Muscle layer of colon (tissue), 2 donors: ENCODE data around the gene NAA16.

Experiments used
- H3K27ac ChIP-seq: one replicate; pipeline ENCODE4 v1.7.0; 2013; ENCODE audit warnings: low read depth, mild to moderate bottlenecking, low read length, moderate library complexity
- H3K27me3 ChIP-seq, 2 donors: one replicate each; pipeline ENCODE4 v1.7.0; 2013; ENCODE audit warnings: low read length in 2 of 2, mild to moderate bottlenecking in 2 of 2; ENCODE audit not compliant: insufficient read depth in 2 of 2, control insufficient read depth in 1 of 2
- H3K36me3 ChIP-seq: one replicate; pipeline ENCODE4 v1.7.0; 2013; ENCODE audit warnings: mild to moderate bottlenecking, low read length; ENCODE audit not compliant: insufficient read depth
- H3K4me1 ChIP-seq: one replicate; pipeline ENCODE4 v1.7.0; 2013; ENCODE audit warnings: mild to moderate bottlenecking, low read length; ENCODE audit not compliant: insufficient read depth
- H3K4me3 ChIP-seq, 2 donors: one replicate each; pipeline ENCODE4 v1.7.0; 2013; ENCODE audit warnings: low read length in 2 of 2, low read depth in 1 of 2, mild to moderate bottlenecking in 1 of 2, moderate library complexity in 1 of 2
- H3K9ac ChIP-seq: one replicate; pipeline ENCODE4 v1.7.0; 2013; ENCODE audit warnings: low read length
- H3K9me3 ChIP-seq: one replicate; pipeline ENCODE4 v1.7.0; 2013; ENCODE audit warnings: mild to moderate bottlenecking, low read length
- donor health status: abdominal sarcoma.
- donor health status: Adenocarcinoma of cecum.

NAA16 gene

DNA sequence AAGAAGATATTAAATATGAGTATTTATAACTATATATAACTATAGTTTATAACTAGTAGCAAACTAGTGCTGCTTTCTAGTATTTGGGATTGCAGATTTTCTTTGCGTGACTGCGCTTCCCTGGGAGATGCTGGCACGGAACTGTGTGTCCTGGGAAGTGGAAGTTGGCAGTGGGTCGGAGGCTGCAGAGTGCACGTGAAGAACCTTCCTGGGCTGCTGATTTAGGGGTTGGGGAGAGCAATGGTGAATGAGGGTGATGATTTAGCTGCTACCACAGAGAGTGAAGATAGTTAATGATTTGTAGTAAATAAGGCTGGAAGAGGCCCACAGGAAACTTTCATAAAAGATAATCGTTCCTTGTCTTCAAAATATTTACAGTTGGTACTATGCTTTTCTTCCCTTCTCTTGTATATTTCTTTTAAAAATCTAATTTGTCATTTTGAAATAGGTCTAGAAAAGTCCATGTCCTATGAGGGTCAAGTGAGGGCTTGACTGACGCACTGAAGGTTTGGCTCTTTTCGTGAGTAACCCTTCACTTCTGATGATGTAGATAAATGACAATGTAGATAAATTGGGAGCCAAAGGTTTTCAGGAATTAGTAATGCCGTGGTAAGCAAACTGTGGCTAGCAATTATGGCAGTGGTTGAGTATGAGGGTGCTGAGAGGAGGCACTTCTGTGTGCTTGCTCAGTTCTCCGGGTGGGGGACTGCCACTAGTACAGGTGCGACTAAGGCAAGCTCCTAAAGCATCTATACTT, 3.0 kb upstream of the NAA16 start:
- H3K4me3 ChIP-seq: no peak overlapping the region
- H3K9ac ChIP-seq: no peak overlapping the region
- H3K4me1 ChIP-seq: peaks cover 2% of the 10 kb centered on the region
- no peak overlapping the region for H3K27ac ChIP-seq
- no peaks in the 10 kb centered on the region for H3K36me3 ChIP-seq
- no peaks in the 10 kb centered on the region for H3K27me3 ChIP-seq
- H3K9me3 ChIP-seq: no peaks in the 10 kb centered on the region

DNA sequence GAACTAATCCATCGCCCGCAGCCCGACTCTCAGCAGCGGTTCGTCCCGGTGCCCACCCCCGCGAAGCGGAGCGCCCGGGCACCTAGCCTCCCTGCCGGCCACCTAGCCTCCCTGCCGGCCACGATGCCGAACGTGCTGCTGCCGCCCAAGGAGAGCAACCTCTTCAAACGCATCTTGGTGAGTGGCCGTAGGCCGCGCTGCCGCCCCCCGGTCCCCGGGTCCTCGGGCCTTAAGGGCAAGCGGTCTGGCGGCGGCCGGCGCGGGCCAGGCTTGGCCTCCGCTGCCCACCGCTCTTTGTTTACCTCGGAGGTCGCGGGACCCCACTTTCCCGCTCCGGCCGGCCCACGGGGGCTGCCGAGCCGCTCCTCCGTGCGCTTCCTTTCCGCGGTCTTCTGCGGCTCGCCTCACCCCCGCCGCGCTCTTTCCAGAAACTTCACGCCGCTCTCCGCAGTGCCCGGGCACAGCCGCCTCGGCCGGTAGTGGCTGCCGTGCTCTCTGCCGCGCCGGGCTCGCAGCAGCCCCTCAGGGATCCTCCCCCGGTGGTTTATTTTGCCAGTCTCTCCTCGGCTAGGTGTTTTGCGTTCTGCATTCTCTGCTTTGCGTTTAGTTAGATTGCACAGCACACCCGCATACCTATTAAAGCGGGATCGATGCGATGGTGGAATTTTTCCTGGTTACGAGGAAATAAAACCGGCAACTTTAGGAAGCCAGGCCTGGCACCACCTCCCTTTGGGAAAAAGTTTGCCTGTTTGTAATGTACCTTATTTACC, 524 bp downstream of the NAA16 start:
- Histone ChIP-seq H3K27ac (peak overlapping the region; percentile 91), H3K4me3 (peak overlapping the region; percentile 78 to 93), H3K36me3 (no peaks in the 10 kb centered on the region), H3K27me3 (no peaks in the 10 kb centered on the region), H3K9ac (peak overlapping the region; percentile 75), H3K4me1 (peaks cover 23% of the 10 kb centered on the region), H3K9me3 (no peaks in the 10 kb centered on the region)

- H3K27ac ChIP-seq: peak overlapping the region; percentile 91
- H3K4me3 ChIP-seq: peak overlapping the region; percentile 78 to 93
- H3K9me3 ChIP-seq: no peaks in the 10 kb centered on the region
- no peaks in the 10 kb centered on the region for H3K27me3 ChIP-seq
- peak overlapping the region; percentile 75 for H3K9ac ChIP-seq
- H3K4me1 ChIP-seq: peaks cover 23% of the 10 kb centered on the region
- H3K36me3 ChIP-seq: no peaks in the 10 kb centered on the region
Measured at GRCh38 chr13:41312176-41312500, 1.1 kb downstream of the NAA16 start.

GRCh38 chr13:41313117-41313516, 2.0 kb downstream of the NAA16 start:
- Histone ChIP-seq H3K9me3 (no peaks in the 10 kb centered on the region), H3K27ac (no peak overlapping the region), H3K9ac (no peak overlapping the region), H3K4me1 (peaks cover 23% of the 10 kb centered on the region), H3K27me3 (no peaks in the 10 kb centered on the region), H3K4me3 (no peak overlapping the region), H3K36me3 (no peaks in the 10 kb centered on the region)

- Histone ChIP-seq H3K36me3 (no peaks in the 10 kb centered on the region), H3K9me3 (no peaks in the 10 kb centered on the region), H3K4me3 (no peak overlapping the region), H3K9ac (no peak overlapping the region), H3K27ac (no peak overlapping the region), H3K27me3 (no peaks in the 10 kb centered on the region), H3K4me1 (peaks cover 23% of the 10 kb centered on the region)
Measured at GRCh38 chr13:41313659-41314197, 2.7 kb downstream of the NAA16 start.

DNA sequence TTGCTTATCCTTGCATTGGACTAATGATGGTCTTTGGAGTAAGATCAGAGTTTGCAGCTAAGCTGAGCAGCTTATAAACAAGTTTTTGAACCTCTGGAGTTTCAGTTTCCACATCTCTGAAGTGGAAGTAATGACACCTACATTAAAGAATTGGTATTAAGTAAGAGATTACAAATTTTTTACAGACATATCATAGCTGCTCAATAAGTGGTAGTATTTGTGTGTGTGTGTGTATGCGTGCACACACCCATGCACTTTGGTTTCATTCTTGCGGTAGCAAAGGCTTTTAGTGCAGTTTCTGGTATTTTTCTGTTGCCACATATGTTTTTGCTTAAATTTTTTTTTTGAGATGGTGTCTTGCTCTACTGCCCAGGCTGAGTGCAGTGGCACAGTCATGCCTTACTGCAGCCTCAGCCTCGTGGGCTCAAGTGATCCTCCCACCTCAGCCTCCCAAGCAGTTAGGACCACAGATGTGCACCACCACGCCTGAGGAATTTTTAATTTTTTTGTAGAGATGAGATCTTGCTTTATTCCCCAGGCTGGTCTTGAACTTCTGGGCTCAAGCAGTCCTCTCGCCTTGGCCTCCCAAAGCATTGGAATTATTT, 4.5 kb downstream of the NAA16 start:
- Histone ChIP-seq H3K4me1 (peaks cover 23% of the 10 kb centered on the region), H3K36me3 (peaks cover 3% of the 10 kb centered on the region), H3K27me3 (no peaks in the 10 kb centered on the region), H3K9ac (no peak overlapping the region), H3K9me3 (no peaks in the 10 kb centered on the region), H3K27ac (no peak overlapping the region), H3K4me3 (no peak overlapping the region)

DNA sequence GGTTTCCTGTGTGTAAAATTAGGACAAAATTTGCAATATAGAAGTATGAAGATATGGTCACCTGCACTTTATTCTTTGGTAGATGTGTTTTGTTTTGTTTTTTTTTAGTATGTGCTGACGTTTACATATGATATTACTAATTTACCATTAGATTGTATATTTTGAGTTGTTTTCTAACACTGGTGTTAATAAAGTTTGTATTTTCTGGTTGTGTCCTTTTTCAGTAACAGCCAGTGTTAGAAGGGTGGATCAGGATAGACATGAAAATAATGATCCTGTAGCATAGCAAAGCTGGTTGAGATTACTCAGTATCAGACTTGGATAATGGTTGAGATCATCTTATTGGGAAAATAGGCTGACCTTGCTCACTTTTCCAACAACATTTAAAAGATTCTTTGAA, 6.2 kb downstream of the NAA16 start:
- no peaks in the 10 kb centered on the region for H3K27me3 ChIP-seq
- no peak overlapping the region for H3K27ac ChIP-seq
- peaks cover 8% of the 10 kb centered on the region for H3K36me3 ChIP-seq
- H3K4me1 ChIP-seq: peaks cover 23% of the 10 kb centered on the region
- no peaks in the 10 kb centered on the region for H3K9me3 ChIP-seq
- H3K4me3 ChIP-seq: no peak overlapping the region
- no peak overlapping the region for H3K9ac ChIP-seq

GRCh38 chr13:41325752-41326151, 14.7 kb downstream of the NAA16 start:
- Histone ChIP-seq H3K36me3 (peaks cover 34% of the 10 kb centered on the region), H3K27ac (no peak overlapping the region), H3K9me3 (no peaks in the 10 kb centered on the region)

GRCh38 chr13:41326661-41327060, 15.6 kb downstream of the NAA16 start:
- Histone ChIP-seq H3K4me3 (no peak overlapping the region), H3K4me1 (no peaks in the 10 kb centered on the region), H3K9me3 (no peaks in the 10 kb centered on the region), H3K27me3 (no peaks in the 10 kb centered on the region), H3K27ac (no peak overlapping the region), H3K36me3 (peaks cover 31% of the 10 kb centered on the region), H3K9ac (no peak overlapping the region)

More at GRCh38 chr13:41325752-41326151, 14.7 kb downstream of the NAA16 start:
- Histone ChIP-seq H3K9ac (no peak overlapping the region), H3K4me1 (no peaks in the 10 kb centered on the region), H3K4me3 (no peak overlapping the region), H3K27me3 (no peaks in the 10 kb centered on the region)

GRCh38 chr13:41327994-41328790, 17.1 kb downstream of the NAA16 start:
- H3K4me3 ChIP-seq: no peak overlapping the region
- no peak overlapping the region for H3K27ac ChIP-seq
- peaks cover 31% of the 10 kb centered on the region for H3K36me3 ChIP-seq
- no peak overlapping the region for H3K9ac ChIP-seq
- H3K9me3 ChIP-seq: no peaks in the 10 kb centered on the region
- H3K27me3 ChIP-seq: no peaks in the 10 kb centered on the region
- H3K4me1 ChIP-seq: no peaks in the 10 kb centered on the region

GRCh38 chr13:41332829-41333228, 21.8 kb downstream of the NAA16 start:
- Histone ChIP-seq H3K4me1 (no peaks in the 10 kb centered on the region), H3K27me3 (no peaks in the 10 kb centered on the region), H3K27ac (no peak overlapping the region), H3K4me3 (no peak overlapping the region), H3K36me3 (peaks cover 19% of the 10 kb centered on the region), H3K9ac (no peak overlapping the region), H3K9me3 (no peaks in the 10 kb centered on the region)
